GM18517 (cell line): ENCODE measurements around the gene APLP1.
"Not testable (repeated sequence)": the region's sequence is repeated elsewhere in the genome, so short reads cannot be mapped to it uniquely, and the experiment has no call there.

Experiments used
- ATAC-seq: cut with Tn5 transposase; IDR thresholded peaks from one replicate; pipeline ENCODE4 v1.9.1; 2021; ENCODE audit warnings: mild to moderate bottlenecking, moderate library complexity; ENCODE audit not compliant: unreplicated experiment

Gene APLP1

DNA sequence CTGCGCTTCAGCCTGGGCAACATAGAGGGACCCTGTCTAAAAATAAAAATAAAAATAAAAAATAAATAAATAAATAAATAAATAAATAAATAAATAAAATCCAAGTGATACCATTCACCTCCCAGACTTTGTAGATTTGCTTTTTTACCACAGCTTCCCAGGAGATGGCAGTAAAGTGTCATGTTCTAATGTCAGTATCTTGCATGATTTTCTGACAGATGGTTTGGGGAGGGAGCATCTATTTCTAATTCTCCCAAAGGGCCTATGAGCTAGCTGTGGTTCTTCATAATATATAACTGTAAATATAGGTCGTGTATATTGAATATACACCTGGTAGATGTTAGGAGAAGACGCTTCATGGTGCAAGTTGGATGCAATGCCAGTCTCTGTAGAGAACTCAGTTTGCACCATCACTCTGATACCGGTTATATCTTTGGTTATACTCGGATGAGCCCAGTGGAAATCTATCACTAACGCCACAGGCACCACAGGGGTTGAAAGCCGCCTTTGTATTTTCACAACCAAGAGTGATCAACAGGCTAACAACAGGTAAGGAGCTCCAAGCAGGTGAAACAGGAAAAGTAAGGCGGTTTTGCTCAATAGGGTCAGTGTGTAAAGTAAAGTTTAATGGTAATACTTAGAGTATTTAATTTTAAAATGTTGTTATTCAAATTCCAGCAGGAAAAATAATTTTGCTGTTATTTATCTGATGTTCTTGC lies 13.9 kb downstream of the APLP1 start:
- no peak for ATAC-seq

DNA sequence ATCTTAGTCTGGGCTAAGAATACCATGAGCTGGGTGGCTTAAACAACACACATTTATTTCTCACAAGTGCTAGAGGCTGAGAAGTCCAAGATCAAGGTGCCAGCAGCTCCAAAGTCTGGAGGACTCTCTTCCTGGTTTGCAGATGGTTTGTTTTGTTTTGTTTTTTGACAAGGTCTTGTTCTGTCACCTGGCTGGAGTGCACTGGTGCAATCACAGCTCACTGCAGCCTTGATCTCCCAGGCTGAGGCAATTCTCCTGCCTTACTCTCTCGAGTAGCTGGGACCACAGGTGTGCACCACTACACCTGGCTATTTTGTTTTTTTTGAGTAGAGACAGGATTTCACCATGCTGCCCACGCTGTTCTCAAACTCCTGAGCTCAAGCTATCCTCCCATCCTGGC lies 15.5 kb downstream of the APLP1 start:
- no peak for ATAC-seq

DNA sequence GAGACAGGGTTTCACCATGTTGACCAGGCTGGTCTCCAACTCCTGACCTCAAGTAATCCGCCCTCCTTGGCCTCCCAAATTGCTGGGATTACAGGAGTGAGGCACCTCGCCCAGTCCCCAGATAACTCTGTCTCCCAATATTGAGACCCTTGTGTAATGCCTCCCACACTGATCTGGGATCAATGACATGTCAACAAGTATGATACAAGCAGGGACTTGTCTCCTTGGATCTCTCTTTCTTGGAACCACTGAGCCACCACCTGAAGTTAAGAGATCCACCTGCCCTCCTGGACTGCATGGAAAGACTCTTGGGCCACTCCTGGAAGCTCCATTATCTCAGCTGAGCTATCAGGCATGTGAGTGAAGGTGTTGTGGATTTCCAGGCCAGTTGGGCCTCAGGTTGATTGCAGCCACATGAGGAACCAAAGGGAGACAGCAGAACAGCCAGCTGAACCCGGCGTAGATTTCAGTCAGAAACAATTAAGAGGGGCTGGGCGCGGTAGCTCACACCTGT lies 16.9 kb downstream of the APLP1 start:
- ATAC-seq, result no peak

DNA sequence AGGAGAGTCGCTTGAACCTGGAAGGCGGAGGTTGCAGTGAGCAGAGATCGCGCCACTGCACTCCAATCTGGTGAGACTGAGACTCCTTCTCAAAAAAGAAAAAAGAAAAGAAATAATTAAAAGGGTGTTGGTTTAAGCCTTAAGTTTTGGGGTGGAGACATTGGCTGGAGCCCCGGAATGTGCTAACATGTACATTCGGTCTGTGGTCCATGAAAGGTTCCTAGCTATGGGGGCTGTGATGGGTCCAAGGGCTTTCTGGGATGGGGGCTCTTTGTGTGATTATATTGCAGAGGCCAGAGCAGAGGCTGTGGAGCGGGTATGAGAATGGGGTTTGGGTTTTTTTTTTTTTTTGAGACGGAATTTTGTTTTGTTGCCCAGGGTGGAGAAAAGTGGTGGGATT lies 17.5 kb downstream of the APLP1 start:
- ATAC-seq, result no peak

DNA sequence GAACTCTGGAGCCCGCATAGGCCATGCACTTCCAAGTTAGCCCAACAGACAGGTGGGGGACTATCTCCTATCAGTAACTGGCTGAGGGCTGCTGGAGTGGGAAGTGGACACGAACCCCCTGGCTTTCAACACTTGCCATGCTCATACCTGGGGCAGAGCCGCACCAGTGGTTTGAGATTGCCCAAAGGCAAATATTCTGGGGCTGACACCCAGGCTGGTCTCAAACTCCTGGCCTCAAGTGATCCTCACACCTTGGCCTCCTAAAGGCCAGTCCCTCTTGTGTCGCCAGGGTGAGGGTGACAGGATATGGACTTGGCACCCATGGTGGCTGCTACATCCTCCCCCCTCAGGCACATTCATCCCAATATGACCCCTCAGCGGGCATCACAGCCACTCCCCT lies 18.8 kb downstream of the APLP1 start:
- no peak for ATAC-seq

DNA sequence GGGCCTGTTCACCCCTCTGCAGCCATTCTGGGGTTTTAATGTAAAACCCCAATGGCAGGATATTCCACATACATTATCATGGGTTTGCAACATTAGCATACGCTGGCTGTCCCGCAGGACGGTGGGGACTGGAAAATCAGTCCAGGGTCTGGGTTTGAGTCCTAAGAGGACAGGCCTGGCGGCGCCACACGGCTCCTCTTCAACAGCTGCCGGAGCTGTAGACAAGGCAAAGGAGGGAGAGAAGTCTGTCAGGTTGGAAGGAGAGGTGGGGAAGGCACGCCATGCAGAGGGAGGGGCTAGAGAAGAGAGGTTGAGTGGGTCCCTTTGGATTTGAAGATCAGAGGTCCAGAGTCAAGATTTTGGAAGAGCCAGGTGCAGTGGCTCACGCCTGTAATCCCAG lies 20.0 kb downstream of the APLP1 start:
- ATAC-seq, result no peak

DNA sequence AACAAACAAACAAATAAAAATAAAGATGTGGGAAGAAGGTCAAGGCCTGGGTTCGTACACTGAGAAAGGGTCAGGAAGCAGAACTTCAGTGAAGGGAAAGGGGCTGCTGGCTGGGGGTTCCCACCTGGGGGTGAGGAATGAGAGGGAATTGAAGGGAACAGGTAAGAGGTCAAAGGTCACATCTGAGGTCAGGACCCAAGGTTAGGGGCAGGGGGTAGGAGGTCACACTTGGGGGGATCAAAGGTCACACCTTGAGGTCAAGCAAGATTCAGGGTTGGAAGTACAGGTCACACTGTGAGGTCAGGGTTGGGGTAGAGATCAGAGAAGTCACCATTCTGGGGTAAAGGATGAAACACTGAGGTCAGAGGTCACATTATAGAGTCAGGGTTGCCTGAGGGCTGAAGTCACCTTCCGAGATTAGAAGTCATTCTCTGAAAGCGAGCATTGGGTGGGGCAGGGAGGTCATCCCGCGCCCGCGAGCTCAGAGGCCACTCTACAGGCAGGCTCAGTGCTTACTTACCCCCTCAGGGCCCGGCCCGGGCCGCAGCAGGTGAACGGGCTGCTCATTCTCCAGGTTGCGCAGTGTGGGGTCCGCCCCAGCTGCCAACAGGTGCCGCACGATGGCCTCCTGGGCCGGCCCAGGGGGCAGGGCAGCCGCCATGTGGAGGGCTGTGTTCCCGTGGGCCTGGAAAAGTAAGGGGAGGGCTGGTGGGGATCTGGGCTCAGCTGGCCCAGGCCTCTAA lies 21.2 kb downstream of the APLP1 start:
- no peak for ATAC-seq

DNA sequence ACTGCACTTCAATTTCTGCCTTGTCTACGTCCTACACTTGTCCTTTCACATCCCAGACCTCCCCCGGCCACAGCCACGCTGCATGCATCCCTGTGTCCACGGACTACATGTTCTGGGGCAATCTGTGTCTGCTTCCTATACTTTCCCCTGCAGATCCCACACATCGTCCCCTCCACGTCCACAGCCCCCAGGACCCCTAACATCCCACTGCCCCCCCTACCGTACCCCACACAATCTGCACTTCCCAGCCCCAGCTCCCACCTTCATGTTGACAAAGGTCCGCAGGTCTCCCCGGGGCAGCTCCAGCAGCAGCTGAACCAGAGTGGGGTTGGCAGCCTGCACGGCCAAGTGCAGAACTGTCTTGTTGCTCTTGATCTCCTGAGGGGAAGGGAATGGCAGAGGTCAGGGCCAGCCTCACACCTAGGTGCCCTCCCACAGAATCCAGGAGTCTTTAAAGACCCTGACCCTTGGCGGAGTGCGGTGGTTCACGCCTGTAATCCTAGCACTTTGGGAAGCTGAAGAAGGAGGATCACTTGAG lies 21.8 kb downstream of the APLP1 start:
- no peak for ATAC-seq

DNA sequence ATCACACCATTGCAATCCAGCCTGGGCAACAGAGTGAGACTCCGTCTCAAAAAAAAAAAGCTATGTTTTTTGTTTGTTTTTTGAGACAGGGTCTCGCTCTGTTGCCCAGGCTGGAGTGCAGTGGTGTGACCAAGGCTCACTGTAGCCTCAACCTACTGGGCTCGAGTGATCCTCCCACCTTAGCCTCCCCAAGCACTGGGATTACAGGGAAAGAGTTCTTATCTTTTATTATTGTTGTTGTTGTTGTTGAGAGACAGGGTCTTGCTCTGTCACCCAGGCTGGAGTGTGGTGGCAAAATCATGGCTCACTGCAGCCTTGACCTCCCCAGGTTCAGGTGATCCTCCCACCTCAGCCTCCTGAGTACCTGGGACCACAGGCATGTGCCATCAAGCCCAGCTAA lies 23.4 kb downstream of the APLP1 start:
- ATAC-seq, result not testable (repeated sequence)

DNA sequence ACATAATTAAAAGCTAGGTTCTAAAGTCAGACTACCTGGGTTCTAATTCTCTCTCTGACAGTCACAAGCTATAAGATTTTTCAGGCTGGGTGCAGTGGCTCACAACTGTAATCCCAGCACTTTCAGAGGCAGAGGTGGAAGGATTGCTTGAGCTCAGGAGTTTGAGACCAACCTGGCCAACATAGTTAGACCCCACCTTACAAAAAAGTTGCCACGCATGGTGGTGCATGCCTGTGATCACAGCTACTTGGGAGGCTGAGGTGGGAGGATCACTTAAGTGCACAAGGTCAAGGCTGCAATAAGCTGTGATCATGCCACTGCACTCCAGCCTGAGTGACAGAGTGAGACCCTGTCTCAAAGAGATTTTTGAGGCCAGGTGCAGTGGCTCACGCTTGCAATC lies 26.0 kb downstream of the APLP1 start:
- ATAC-seq, result no peak

DNA sequence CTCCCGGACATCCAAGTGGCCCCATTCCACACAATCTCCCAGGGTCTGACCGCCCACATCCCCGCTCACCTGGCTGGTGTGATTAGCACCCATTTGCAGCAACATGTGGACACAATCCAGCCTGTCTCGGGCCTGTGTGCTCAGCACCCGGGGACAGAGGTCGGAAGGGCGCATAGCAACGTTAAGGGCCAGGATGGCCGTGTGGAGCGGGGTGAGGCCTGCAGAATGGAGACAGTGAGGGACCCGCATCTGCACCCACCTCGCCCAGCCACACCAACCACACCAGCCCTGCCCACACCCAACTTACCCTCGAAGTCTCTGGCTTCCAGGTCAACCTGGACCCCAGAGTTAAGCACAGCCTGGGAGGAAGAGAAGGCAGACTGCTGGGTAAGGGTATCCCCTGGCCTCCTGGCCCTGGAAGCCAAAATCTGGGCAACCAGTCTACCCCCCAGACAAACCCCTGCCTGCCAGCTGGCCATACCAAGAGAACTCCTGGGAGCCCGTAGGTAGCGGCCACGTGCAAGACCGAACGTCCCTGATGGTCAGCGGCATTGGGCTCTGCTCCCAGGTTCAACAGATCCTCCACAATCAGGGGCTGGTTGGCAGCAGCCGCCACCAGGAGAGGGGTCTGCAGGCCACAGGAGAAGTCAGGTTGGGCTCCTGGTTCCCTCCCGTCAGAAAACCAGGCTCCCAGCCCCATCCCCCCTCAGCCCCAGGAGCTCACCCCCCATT lies 27.7 kb downstream of the APLP1 start:
- no peak for ATAC-seq

DNA sequence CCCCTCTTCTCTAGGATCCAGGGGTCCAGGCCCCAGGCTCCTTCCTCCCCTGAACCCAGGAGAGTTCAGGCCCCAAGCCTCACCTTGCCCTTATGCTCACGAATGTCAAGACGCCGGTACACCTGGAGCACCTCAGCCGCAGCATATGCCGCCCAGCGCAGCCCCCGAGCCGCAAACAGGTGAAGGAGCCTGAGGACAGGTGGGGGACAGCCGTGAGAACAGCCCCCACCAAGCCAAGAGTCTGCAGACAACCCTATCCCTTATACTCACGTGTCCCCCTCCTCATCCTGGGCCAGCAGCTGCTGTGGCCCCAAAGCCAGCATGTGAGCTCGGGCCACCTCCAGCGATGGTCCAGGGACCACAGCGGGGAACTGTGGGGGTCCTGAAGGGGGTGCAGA lies 28.3 kb downstream of the APLP1 start:
- ATAC-seq, result no peak

DNA sequence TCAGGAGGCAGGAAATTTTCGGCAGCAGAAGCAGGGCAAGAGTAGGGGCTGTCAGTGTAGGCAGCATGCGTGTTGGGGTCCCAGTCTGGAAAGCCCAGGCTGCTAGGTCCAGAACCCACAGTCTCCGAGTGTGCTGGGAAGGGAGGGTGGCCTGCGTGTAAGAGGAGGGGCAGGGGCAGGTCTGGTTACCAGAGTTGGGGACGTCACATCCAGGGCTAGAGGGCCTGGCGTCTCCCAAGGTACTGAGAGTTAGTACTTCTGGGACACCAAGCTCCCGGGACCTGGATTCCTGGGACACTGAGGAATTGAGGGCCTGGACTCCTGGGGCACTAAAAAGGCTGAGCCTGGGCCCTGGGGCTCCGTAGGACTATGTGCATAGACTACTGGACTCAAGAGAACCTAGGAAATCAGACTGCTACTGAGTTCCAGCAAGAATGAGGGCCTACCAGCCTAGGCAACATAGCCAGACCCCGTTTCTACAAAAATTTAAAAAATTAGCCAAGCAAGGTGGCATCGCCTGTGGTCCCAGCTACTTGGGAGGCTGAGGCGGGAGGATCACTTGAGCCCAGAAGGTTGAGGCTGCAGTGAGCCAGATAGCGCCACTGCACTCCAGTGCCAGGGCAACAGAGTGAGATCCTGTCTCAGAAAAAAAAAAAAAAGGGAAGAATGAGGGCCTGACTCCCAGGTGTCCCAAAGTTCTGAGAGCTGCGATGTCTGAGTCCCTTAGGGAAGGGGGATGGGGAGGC lies 29.5 kb downstream of the APLP1 start:
- no peak for ATAC-seq

DNA sequence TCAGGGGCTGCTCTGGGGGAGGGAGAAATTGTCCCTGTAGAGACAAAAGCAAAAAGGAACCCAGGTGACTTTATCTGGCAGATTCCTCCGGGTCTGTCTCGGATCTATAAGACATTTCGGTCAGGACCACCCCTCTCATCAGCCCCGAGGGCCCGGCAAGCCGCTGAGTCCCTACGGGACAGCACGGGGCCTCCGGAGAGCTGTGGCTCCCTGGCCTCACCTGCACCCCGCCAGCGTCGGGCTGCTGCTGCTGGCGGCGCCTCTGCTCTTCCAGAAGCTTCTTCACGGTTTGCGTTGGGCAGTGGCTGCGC lies 30.1 kb downstream of the APLP1 start:
- no peak for ATAC-seq

DNA sequence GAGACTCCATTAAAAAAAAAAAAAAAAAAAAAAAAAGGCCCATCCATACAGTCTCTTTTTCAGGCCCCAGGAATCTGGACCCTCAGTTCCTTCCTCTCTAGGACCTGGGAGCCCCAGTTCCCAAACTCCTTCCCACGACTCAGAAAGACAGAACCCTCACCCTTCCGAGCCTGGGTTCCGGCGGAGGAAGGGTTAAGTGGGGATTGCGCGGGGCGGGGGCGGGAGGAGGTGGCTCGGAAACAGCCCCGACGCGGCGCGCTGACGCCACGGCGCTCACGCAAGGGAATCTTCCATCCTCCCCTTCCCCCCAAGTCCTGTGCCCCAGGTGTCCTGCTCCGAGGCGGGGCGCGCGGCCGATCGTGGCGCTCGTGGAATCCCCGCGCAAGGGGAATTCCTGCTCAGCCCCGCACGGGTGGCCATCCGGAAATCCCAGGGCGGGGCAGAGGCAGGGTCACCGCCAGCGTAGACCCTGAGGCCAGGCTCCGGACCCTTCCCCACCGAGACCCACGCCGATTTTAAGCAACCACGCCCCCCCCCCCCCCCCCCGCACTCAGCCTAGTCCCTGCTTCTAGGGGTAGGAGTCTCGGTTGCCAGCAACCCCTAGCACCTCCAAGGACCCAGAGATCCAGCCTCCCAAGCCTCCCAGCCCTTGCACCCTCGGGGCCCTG lies 31.3 kb downstream of the APLP1 start:
- ATAC-seq, result peak; percentile 39

DNA sequence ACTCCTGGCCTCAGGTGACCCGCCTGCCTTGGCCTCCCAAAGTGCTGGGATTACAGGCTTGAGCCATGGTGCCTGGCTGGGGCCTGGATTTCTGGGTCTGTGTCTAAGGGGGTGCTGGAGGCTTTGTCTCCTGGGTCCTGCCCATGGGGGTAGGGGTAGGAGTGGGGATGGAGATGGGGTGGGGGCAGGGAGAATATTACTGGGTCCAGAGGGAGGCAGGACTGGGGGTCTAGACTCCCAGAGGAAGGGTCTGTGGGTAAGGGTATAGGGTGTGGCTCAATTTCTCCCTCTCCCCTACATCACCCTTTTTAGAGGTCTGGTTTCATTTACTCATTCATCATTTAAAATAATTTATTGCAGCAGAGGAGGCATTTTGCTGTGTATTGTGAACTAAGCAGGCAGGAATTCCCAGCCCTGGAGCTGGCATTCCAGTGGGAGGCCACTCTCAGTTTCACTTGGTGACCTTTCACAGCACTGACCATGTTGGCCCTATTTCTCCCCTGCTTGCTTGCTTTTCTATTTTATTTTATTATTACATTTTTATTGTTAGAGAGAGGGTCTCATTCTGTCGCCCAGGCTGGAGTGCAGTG lies 32.8 kb downstream of the APLP1 start:
- ATAC-seq, result no peak

DNA sequence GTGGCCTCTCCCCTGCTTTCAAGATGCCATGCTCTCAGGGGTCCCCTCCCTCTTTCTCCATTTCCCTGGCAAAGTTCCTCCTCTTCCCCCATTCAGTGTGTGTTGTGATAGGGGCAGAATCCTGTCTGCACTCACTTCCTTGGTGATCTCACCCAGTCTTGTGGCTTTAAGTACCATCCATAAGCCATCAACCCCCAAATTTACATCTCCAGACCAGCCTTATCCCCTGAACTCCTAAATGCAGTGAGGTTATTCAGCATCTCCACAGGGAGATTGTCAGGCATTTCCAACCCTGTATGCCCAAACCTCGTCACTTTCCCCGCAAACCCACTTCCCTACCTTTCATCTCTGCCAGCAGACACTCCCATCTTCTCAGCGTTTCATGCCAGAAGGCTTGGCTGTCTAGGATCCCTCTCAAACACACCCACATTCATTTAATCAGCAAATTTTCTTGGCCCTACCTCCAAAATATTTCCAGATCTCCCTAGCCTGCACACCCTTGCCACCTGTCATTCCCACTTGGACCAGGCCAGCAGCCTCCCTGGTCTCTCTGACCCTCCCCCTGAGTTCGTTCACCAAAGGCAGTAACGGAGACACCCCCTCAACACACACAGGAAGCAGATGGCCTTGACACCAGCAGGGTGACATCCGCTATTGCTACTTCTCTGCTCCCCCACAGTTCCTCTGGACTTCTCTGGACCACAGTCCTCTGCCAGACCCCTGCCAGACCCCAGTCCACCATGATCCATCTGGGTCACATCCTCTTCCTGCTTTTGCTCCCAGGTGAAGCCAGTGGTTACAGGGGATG lies 33.7 kb downstream of the APLP1 start, which contains the start of gene HCST:
Gene HCST, plus strand, starts transcription at position 676 of the 808 bp plus-strand sequence. Its CDS starts 65 bp downstream, at position 741.
- no peak for ATAC-seq

DNA sequence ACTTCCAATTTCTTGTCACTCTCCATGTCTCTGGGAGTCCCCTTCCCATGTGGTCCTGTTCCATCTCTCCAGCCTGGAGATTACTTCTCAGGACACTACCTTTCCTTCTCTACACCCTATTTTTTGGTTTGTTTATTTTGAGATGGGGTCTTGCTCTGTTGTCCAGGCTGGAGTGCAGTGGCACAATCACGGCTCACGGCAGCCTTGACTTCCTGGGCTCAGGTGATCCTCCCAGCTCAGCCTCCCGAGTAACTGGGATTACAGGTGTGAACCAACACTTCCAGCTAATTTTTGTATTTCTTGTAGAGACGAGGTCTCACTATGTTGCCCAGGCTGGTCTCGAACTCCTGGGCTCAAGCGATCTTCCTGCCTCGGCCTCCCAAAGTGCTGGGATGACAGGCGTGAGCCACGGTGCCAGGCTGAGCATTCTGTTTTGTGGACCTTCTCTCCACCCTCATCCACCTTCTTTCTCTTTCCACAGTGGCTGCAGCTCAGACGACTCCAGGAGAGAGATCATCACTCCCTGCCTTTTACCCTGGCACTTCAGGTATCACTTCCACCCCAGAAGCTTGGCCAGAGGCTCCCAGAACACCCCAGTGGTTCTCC lies 34.6 kb downstream of the APLP1 start:
- no peak for ATAC-seq
